ENCODE measurements around the gene IGF2BP2.
"Not testable (repeated sequence)": the region's sequence is repeated elsewhere in the genome, so short reads cannot be mapped to it uniquely, and the experiment has no call there.

IGF2BP2 gene

GRCh38 chr3:185708392-185708791 lies 116.5 kb downstream of the IGF2BP2 start:
- DNase-seq = no peak

GRCh38 chr3:185705498-185705897 lies 119.3 kb downstream of the IGF2BP2 start:
- no peak for DNase-seq

DNA sequence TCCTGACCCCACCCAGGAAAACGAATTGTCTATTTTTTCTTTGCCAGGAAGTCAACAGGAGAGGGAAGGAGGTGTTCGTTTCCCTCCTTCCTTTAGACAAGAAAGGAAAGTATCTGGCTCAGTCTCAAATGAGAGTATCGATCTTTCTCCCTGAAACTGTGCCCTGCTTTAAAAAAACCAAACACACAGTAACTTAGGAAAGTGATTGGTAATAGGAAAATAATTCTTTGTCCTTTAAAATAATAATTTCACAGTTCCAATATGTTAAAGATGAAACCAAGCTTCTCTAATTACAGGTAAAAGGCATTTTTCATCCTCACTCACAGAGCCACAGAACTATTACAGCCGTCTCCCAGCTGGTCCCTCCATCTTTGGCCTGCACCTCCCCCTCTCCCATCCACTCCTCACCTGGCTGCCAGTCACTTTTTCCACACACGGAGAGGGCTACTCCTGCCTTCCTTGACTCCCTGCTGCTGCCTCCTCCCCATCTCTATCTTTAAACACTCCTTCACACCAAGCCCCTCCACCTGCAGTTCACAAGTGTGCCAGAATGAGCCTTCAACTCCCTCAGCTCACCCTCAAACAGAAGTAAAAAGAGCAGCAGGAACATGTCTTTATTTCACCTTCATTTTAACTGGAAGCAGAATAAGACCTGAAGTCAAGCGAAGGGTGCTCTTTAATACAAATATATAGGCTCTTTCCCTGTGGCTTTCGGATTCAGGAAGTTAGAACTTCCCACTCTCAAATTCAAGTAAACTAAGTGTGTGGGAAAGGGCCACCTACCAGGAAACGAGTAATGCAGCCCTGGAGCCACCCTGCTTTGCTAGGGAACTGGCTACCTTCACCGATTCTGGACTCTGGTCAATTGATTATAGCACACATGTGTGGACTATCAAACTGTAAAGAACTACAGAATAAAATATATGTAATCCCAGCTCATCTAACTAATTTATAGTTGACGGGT lies 122.3 kb downstream of the IGF2BP2 start:
- DNase-seq = no peak

GRCh38 chr3:185701611-185702261 lies 123.1 kb downstream of the IGF2BP2 start:
- DNase-seq = no peak

DNA sequence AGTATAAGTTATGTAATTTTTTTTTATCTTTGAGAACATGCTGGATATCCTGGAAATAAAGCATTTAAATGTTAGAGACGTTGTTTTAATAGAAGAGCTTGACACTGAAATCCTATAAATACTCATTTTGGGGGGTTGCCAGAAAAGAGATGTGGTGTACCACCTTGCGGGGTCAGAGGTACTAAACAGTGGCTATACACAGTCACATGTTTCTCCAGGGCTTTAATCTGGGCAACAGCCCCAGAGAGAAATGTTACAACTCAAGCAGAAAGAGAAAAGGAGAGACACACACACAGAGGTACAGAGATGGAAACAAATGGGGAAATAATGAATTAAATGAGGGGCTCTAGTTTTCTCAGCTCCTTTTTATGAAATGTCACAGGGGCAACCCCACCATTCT lies 124.9 kb downstream of the IGF2BP2 start:
- DNase-seq = no peak

DNA sequence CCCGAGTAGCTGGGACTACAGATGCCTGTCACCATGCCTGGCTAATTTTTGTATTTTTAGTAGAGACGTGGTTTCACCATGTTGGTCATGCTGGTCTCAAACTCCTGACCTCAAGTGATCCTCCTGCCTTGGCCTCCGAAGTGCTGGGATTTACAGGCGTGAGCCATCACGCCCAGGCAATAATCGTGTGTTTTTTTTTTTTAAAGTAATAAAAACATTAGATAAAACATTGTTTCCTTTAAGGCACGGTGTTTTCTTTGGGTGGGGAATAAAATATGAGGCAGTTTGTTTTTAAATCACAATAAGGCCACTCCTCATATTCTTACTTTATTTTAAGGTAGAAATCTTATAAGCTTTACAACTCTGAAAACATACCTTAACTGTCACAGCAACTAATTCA lies 127.6 kb downstream of the IGF2BP2 start:
- DNase-seq = not testable (repeated sequence)

DNA sequence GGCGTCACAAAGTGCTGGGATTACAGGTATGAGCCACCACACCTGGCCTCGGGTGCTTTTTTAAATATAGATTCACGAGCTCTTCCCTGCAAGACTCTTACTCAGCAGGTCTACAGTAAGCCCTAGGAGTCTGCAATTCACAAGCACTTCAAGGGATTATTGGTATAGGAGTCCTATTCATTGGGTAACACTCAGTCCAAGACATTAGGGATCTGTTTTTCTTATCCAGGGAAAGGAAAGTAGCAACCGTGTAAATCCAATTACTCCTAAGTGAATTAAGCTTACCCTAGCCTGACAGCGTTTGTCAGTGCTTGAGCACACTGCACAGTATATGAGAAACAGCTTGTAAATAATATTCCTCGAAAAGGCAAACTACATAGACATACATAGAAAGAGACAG lies 128.8 kb downstream of the IGF2BP2 start:
- DNase-seq = no peak

- no peak for DNase-seq
Observed at GRCh38 chr3:185693985-185694653, 130.7 kb downstream of the IGF2BP2 start.

GRCh38 chr3:185691622-185692021 lies 133.2 kb downstream of the IGF2BP2 start:
- no peak for DNase-seq

DNA sequence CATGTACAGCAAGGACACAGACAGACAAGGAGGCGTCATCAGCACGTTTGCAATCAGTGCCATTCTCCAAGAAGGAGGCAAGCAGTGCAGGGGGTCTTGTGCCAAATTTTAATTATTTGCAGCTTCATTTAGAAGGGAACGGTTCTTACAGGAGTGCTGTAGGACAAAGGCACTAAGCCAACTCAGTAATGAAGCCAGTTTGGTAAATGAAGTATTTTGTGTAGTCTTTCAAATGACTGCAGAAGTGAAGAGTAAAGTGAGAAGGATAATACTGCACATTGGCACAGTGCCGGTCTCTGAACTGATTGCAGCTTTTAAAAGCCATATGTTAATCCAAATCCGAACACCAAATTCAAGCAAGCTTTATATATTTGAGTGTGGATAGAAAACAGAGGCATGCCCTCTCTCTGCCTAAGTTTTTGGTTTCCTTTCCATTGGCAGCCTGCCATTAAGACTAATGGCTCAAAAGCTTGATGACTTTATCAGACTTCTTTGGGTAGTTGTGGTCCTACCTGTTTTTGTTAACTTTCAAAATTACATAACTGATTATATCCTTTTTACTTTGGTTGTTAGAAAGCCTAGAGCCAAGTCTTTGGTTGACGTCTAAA lies 137.5 kb downstream of the IGF2BP2 start:
- DNase-seq = no peak

DNA sequence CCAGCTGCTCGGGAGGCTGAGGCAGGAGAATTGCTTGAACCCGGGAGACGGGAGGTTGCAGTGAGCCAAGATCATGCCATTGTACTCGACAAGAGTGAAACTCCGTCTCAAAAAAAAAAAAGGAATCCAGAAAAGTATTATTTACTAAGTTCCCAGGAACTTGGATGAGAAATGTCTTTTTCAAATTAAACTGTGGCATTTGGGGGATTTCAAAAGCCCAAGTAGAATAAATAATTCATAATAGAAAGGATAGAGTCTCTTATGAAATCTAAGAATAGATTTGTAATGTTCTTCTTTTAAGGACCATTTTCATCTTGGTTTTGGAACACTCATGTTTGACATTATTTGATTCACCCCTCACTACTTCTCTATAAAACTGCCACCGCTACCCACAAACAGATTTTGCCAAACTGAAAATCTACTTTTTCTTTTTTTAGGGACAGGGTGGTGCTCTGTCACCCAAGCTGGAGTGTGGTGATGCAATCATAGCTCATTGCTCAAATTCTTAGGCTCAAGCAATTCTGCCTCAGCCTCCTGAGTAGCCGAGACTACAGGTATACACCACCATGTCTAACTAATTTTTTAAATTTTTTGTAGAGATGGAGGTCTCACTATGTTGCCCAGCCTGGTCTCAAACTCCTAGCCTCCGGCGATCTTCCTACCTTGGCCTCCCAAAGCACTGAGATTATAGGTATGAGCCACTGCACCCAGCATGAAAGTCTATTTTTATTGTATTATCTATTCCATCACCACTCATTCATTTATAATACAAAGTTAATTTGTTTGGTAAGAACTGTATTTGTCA lies 139.4 kb downstream of the IGF2BP2 start:
- no peak for DNase-seq

DNA sequence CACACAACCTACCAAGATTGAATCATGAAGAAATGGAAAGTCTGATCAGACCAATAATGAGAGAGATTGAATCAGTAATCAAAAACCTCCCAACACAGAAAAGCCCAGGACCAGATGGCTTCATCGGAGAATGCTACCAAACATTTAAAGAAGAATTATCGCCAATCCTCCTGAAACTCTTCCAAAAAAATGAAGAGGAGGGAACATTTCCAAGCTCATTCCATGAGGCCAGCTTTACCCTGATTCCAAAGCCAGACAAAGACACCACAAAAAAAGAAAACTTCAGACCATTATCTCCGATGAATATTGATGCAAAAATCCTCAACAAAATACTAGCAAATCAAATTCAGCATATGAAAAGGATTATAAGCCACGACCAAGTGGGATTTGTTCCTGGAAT lies 144.6 kb downstream of the IGF2BP2 start:
- no peak for DNase-seq

GRCh38 chr3:185678027-185678426 lies 146.8 kb downstream of the IGF2BP2 start:
- no peak for DNase-seq

DNA sequence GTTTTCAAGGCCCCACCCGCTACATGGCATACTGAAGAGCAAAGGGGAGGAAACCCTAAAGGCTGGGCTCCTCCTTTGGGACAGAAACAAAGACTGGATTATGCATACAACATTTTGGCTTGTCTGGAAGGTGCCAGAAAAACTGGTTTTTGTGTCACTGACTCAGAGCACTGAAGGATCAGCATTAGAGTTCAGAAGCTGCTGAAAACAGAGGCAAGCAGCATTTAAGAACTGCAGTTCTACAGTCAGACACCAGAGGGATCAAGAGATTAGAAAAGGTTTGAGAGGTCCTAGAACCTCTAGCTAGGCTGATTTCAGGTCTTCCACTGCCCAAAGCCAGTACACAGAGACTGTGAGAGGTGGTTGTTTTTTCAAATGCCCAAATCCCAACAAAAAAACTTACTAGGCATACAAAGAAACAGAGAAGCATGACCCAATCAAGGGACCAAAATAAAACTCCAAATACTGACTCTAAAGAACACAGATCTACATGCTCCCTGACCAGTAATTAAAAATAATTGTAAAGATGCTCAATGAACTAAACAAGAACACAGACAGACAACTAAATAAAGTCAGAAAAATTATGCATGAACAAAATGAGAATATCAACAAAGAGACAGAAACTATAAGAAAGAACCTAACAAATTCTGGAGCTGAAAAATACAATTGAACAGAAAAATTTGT lies 147.6 kb downstream of the IGF2BP2 start:
- peak; percentile 4 to 31 for DNase-seq

GRCh38 chr3:185667574-185667973 lies 157.3 kb downstream of the IGF2BP2 start:
- DNase-seq = no peak

DNA sequence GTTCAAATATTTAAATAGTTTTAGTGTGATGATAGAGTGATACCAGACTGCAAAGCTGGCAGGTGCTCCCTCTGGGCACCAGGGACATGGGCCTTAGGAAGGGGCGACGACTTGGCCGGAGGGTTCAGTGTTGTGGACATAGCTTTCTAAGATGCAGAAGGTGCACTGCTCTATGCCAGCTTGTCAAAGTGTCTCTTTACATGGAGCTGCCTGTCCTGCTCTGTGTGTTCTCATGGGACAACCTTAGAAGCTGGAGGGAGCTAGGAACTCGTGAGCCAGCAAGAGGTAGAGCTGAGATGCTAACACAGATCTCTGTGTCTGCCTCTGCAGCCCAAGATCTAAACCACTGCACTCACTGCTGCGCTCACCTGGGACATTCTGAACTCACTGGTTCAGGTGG lies 160.9 kb downstream of the IGF2BP2 start:
- no peak for DNase-seq

DNA sequence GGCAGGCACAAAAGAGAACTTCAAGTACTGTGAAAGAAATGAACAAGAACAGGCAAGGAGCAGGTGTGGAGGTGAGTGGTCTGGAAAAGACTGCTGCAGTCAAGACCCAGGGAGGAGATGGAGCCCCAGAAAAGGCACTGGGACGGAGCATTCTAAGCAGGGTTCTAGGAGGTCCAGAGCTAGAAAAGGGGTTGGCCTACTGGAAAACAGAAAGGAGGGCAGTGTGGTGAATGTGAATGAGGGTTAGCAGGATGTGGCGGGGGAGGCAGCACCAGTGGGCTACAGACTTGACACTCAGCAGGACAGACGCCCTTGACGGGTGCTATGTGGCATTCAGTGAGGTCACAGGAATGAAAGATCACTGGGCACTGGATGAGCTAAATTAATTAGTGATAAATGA lies 163.1 kb downstream of the IGF2BP2 start:
- no peak for DNase-seq

- DNase-seq = not testable (repeated sequence)
Observed at GRCh38 chr3:185661296-185661695, 163.5 kb downstream of the IGF2BP2 start.

- DNase-seq = peak; percentile 70 to 78
Observed at GRCh38 chr3:185659942-185660921, 164.6 kb downstream of the IGF2BP2 start.

GRCh38 chr3:185658943-185659342 lies 165.9 kb downstream of the IGF2BP2 start:
- no peak for DNase-seq
